ENCODE measurements around the gene AIRE.
"Not testable (repeated sequence)": the region's sequence is repeated elsewhere in the genome, so short reads cannot be mapped to it uniquely, and the experiment has no call there.

The AIRE gene

GRCh38 chr21:44291936-44292811, 6.5 kb downstream of the AIRE start:
- DNase-seq (ENCODE audit: low read depth): no peak

DNA sequence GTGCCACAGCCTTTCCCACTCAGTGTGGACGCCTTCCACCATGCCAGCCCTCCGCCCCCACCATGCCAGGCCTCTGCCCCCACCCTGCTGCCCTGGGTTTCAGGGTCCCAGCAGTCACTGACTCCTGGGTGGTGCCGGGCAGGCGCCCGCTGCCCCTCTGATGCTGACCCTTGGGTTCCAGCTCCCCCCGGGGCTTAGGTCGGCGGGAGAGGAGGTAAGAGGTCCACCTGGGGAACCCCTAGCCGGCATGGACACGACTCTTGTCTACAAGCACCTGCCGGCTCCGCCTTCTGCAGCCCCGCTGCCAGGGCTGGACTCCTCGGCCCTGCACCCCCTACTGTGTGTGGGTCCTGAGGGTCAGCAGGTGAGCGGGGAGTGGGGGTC, 7.1 kb downstream of the AIRE start:
- DNase-seq (ENCODE audit: low read depth): no peak

- DNase-seq (ENCODE audit: low read depth): no peak
These were observed 8.0 kb downstream of the AIRE start for GRCh38 chr21:44293551-44294231.

DNA sequence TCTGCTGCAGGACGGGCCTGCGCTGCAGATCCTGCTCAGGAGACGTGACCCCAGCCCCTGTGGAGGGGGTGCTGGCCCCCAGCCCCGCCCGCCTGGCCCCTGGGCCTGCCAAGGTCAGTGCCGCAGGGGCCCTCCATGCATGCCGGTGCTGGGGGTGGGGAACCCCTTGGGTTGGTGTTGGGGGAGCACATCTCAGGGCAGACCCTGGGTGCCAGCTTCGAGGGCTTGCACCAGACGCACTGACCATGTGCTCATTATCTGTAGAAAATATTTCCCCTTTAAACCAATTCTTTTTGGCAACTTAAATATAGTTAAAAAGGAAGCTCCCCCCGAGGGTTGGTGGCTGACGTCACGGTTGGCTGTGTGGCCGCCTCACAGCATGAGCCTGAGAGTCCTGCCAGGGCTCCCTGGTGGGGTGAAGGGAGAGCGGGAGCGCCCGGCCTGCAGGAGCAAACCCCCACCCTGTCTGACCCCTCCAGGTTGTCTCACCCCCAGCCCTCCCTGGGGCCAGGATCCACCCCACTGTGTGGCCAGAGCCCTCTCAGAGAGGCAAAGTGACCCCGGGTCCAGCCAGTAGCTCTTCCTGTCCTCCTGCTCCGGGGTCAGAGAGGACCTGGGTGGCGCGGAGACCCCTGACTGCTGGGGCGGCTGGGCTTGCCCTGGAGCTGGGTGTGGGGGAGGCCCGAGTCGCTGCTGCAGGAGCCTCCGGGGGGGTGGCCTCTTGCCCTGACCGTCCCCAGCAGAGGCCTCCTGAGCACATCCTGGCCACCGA, 8.9 kb downstream of the AIRE start:
- DNase-seq (ENCODE audit: low read depth): no peak

GRCh38 chr21:44295163-44295573, 9.5 kb downstream of the AIRE start:
- no peak for DNase-seq (ENCODE audit: low read depth)

GRCh38 chr21:44295646-44296045, 10.0 kb downstream of the AIRE start:
- no peak for DNase-seq (ENCODE audit: low read depth)

GRCh38 chr21:44296103-44296519, 10.4 kb downstream of the AIRE start:
- DNase-seq (ENCODE audit: low read depth): no peak

DNA sequence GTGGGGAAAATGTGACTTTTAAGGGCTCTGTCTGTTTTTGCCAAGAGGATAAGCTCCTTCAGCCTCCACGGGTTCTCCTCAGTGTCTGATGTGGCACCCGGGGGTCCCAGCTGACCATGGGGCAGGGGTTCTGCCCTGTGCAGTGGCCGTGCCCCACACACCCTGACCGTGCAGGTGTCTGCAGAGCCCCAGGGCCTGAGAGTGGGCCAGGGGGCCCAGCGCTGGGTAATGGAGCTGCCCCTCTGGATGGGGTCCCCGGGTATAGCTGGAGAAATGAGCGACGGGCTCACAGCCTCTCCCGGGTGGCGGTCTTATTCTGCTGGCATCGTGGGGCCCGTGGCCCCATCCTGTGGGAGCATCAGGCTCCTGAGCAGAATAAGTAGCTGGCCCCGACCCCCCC, 11.2 kb downstream of the AIRE start:
- DNase-seq (ENCODE audit: low read depth): no peak

GRCh38 chr21:44297525-44298290, 12.0 kb downstream of the AIRE start:
- peak; percentile 72 for DNase-seq (ENCODE audit: low read depth)

DNA sequence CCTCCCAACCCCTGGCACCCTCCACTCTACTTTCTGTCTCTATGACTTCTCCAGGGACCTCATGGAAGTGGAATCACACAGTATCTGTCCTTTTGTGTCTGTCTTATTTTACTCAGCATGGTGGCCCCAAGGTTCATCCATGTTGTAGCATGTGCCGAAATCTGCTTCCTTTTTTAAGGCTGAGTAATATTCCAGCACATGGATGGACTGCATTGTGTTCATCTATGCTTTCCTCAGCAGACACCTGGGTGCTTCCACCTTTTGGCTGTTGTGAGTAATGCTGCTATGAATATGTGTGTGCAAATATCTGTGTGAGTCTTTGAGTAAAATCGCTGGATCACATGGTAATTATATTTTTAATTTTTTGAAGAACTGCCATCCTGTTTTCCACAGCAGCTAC, 12.6 kb downstream of the AIRE start:
- DNase-seq (ENCODE audit: low read depth): peak; percentile 13

- peak; percentile 30 for DNase-seq (ENCODE audit: low read depth)
These were observed 13.4 kb downstream of the AIRE start for GRCh38 chr21:44299085-44299457.

GRCh38 chr21:44299458-44300261, 14.0 kb downstream of the AIRE start, which contains the start of gene PFKL:
PFKL (plus strand) TSS chr21:44300053; CDS start chr21:44300106, 53 bp downstream.
- peak; percentile 31 for DNase-seq (ENCODE audit: low read depth)

DNA sequence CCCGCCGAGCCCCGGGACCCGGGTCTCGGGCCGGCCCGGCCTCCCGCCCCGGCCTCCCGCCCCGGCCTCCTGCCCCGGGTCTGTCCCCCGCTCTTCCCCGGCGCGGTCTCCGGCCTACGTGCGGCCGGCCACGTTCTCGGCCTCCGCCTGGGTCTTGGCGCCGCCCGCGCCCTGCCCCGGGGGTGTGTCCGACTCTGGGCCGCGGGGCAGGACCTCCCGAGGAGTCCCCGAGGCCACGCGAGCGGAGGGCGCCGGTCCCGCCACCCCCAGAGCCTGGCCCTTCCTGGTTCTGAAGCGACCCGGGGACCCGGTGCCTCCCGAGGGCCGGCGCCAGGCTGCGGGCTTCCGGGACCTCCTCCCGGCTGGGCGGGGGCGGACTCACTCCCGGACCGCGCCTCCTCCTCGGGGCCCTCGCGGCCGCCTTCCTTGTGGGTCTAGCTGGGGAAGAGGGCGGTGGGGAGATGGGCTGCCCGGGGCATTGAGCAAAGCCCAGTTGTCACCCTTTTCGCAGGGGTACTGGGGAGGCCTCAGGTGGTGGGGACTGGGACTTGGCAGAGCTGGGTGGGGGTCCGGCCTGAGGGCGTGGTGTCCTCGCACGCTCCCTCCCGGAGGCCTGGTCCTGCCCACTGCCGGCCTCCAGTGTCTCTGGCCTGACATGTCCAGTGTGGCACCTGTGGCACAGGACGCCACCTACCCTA, 14.7 kb downstream of the AIRE start:
- DNase-seq (ENCODE audit: low read depth): peak; percentile 32

DNA sequence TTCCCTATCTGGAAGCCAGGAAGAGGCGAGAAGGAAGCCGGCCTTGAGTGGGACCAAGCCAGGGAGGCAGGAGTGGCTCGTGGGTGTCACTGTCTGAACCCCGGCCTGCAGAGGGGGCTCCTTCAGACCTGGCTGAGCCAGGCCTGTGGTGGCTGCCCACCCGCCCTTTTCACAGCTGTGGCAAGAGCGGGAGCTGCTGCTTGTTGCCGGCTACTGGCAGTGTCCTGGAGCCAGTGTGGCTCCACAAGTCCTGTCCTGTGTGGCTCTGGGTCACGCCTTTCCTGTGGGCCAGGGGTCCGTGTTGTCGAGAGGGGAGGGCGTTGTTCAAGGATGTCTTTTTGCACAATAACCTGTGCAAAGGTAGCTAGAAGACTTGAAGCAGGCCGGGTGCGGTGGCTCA, 15.5 kb downstream of the AIRE start:
- DNase-seq (ENCODE audit: low read depth): no peak

GRCh38 chr21:44301961-44302406, 16.3 kb downstream of the AIRE start:
- DNase-seq (ENCODE audit: low read depth): no peak

GRCh38 chr21:44302573-44303401, 17.1 kb downstream of the AIRE start:
- DNase-seq (ENCODE audit: low read depth): not testable (repeated sequence)

GRCh38 chr21:44303490-44303981, 17.9 kb downstream of the AIRE start:
- DNase-seq (ENCODE audit: low read depth): no peak

- DNase-seq (ENCODE audit: low read depth): no peak
These were observed 18.4 kb downstream of the AIRE start for GRCh38 chr21:44304011-44304616.

DNA sequence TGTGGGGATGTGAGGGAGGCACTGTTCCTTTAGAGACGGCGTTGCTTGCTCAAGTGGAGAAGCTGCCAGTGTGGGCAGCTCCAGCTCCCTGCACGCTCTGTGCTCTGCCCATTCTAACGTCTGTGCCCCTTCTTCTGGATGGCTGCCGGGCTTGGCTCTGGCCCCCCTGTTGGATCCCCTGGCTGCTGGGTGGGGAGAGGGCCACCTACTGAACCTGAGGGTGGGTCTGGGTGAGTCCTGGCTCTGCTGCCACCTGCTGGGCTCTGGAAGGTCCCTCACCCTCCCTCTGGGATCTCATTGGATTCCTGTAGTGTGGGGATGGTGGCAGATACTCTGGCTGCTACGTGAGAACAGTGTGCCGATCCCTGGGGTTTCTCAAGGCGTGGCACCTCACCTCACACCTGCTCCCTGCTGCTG, 19.2 kb downstream of the AIRE start:
- DNase-seq (ENCODE audit: low read depth): peak; percentile 32

All from amniotic epithelial cell (primary cell).